ENCODE data around the gene HVCN1.

The HVCN1 gene

GRCh38 chr12:110690127-110690430 lies 1.2 kb upstream of the HVCN1 start:
- TF ChIP-seq ESRRG (CRISPR knock-in tag; IDR thresholded peaks at IDR 0.05) (no peak), ZNF8 (CRISPR knock-in tag; IDR thresholded peaks at IDR 0.05) (no peak), ARNTL (CRISPR knock-in tag; IDR thresholded peaks at IDR 0.05; ENCODE audit: borderline replicate concordance, low read depth) (no peak), ZNF70 (CRISPR knock-in tag; IDR thresholded peaks at IDR 0.05) (no peak), ISL1 (CRISPR knock-in tag; IDR thresholded peaks at IDR 0.05) (no peak), RARB (CRISPR knock-in tag; IDR thresholded peaks at IDR 0.05) (no peak), CREB5 (CRISPR knock-in tag; IDR thresholded peaks at IDR 0.05; ENCODE audit: low read depth) (no peak), CSDC2 (CRISPR knock-in tag; IDR thresholded peaks at IDR 0.05) (no peak), POU6F1 (CRISPR knock-in tag; IDR thresholded peaks at IDR 0.05; ENCODE audit: borderline replicate concordance, low read depth) (no peak), CSRNP3 (CRISPR knock-in tag; IDR thresholded peaks at IDR 0.05) (no peak), GLIS3 (CRISPR knock-in tag; IDR thresholded peaks at IDR 0.05) (no peak), PATZ1 (CRISPR knock-in tag; IDR thresholded peaks at IDR 0.05; ENCODE audit: borderline replicate concordance) (no peak), OSR1 (CRISPR knock-in tag; IDR thresholded peaks at IDR 0.05) (no peak), ZC3H10 (CRISPR knock-in tag; IDR thresholded peaks at IDR 0.05) (no peak), TCF4 (CRISPR knock-in tag; IDR thresholded peaks at IDR 0.05; ENCODE audit: borderline replicate concordance) (no peak), SNAI2 (CRISPR knock-in tag; IDR thresholded peaks at IDR 0.05) (no peak)
- no peak for ATAC-seq

GRCh38 chr12:110689281-110690126 lies 589 bp upstream of the HVCN1 start:
- peak; percentile 13; the same call in 2 of the 3 replicates for ATAC-seq
- TF ChIP-seq ESRRG (CRISPR knock-in tag; IDR thresholded peaks at IDR 0.05): no peak
- TF ChIP-seq SNAI2 (CRISPR knock-in tag; IDR thresholded peaks at IDR 0.05): no peak
- no peak for TF ChIP-seq ARNTL (CRISPR knock-in tag; IDR thresholded peaks at IDR 0.05; ENCODE audit: borderline replicate concordance, low read depth)

- no peak for ATAC-seq
- TF ChIP-seq ESRRG (CRISPR knock-in tag; IDR thresholded peaks at IDR 0.05) (no peak), ARNTL (CRISPR knock-in tag; IDR thresholded peaks at IDR 0.05; ENCODE audit: borderline replicate concordance, low read depth) (no peak), ZNF70 (CRISPR knock-in tag; IDR thresholded peaks at IDR 0.05) (no peak), POU6F1 (CRISPR knock-in tag; IDR thresholded peaks at IDR 0.05; ENCODE audit: borderline replicate concordance, low read depth) (no peak), TOX (CRISPR knock-in tag; IDR thresholded peaks at IDR 0.05; ENCODE audit: borderline replicate concordance) (no peak)
These were observed 1.3 kb downstream of the HVCN1 start for GRCh38 chr12:110687396-110688169.

All from SK-N-SH treated with all-trans-retinoic acid at 6 μM for 48 hours (cell line).